B cell (primary cell): ENCODE data around the gene SHLD2.
"Not testable (repeated sequence)": the region's sequence is repeated elsewhere in the genome, so short reads cannot be mapped to it uniquely, and the experiment has no call there.

Experiments used
- CTCF ChIP-seq: fragments of 200-600 bp; IDR thresholded peaks from one replicate; pipeline ENCODE4 v1.8.0; 2022; ENCODE audit warnings: antibody characterized with exemption, mild to moderate bottlenecking
- EZH2 ChIP-seq: IDR thresholded peaks from 2 replicates; pipeline ENCODE4 v1.6.1; 2012; ENCODE audit warnings: borderline replicate concordance, low read depth, mild to moderate bottlenecking, moderate library complexity, low read length; ENCODE audit not compliant: insufficient read depth, poor library complexity, severe bottlenecking

DNA sequence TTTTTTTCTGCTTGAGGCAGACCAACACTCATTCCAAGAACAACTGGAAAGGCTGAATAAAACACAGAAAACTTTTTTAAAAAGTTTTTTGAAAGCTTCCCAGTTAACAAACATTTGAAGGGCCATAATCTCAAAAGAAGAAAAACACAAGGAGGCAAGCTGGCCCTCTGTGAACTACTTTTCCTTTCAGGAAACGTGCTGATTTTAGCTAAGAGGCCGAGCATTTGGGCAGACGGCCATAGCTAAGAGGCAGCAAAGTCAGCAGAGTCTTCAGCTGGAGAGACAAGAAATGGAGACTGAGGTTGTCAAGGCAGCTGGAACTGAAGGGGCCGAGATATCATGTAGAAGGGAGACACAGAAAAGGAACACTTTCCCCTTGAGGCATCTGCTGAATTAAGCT, 111.9 kb downstream of the SHLD2 start:
- TF ChIP-seq CTCF, EZH2: not testable (repeated sequence)
